ENCODE data around the gene MTMR11. TPM values are rescaled to one million over a fixed set of nuclear protein-coding genes. Genes with fewer than 3 reads are reported as not detected.

The MTMR11 gene
- total RNA-seq, 6 experiments from 2014 or later = 6.1 to 11.5 (median 10.0) TPM

- Mint-ChIP-seq H3K9me3 (no peaks in the 10 kb centered on the region), H3K27ac (peak overlapping the region; percentile 41), H3K36me3 (ENCODE audit: low read depth) (peaks cover 16% of the 10 kb centered on the region), H3K4me3 (peak overlapping the region; percentile 91), H3K27me3 (ENCODE audit: insufficient read depth) (peaks cover 1% of the 10 kb centered on the region; the same call in 1 of the 2 replicates), H3K4me1 (ENCODE audit: low read depth) (peaks cover 25% of the 10 kb centered on the region)
- no peak for DNase-seq
- TF ChIP-seq CTCF (IDR thresholded peaks at IDR 0.05) = no peak
Observed at GRCh38 chr1:149916193-149916897, 20.3 kb downstream of the MTMR11 start.

- H3K4me1 Mint-ChIP-seq (ENCODE audit: low read depth) = peaks cover 25% of the 10 kb centered on the region
- H3K36me3 Mint-ChIP-seq (ENCODE audit: low read depth) = peaks cover 21% of the 10 kb centered on the region
- DNase-seq = no peak
- H3K27me3 Mint-ChIP-seq (ENCODE audit: insufficient read depth) = peaks cover 1% of the 10 kb centered on the region; the same call in 1 of the 2 replicates
- TF ChIP-seq CTCF (IDR thresholded peaks at IDR 0.05) = no peak
- no peaks in the 10 kb centered on the region for H3K9me3 Mint-ChIP-seq
- H3K27ac Mint-ChIP-seq = peak overlapping the region; percentile 41
- peak overlapping the region; percentile 91; the same call in 1 of the 2 replicates for H3K4me3 Mint-ChIP-seq
Observed at GRCh38 chr1:149915429-149916192, 21.1 kb downstream of the MTMR11 start.

GRCh38 chr1:149914545-149914944 lies 22.1 kb downstream of the MTMR11 start:
- H3K27me3 Mint-ChIP-seq (ENCODE audit: insufficient read depth) = peaks cover 1% of the 10 kb centered on the region; the same call in 1 of the 2 replicates
- peaks cover 25% of the 10 kb centered on the region for H3K4me1 Mint-ChIP-seq (ENCODE audit: low read depth)
- H3K9me3 Mint-ChIP-seq = no peaks in the 10 kb centered on the region
- H3K36me3 Mint-ChIP-seq (ENCODE audit: low read depth) = peaks cover 21% of the 10 kb centered on the region
- no peak for DNase-seq
- H3K4me3 Mint-ChIP-seq = no peak overlapping the region
- TF ChIP-seq CTCF (IDR thresholded peaks at IDR 0.05) = no peak
- H3K27ac Mint-ChIP-seq = no peak overlapping the region

- peaks cover 15% of the 10 kb centered on the region for H3K36me3 Mint-ChIP-seq (ENCODE audit: low read depth)
- no peaks in the 10 kb centered on the region for H3K4me1 Mint-ChIP-seq (ENCODE audit: low read depth)
- H3K27ac Mint-ChIP-seq = no peak overlapping the region; the same call in 1 of the 2 replicates
- TF ChIP-seq CTCF (IDR thresholded peaks at IDR 0.05) = no peak
- H3K27me3 Mint-ChIP-seq (ENCODE audit: insufficient read depth) = no peaks in the 10 kb centered on the region; the same call in none of the 2 replicates
- no peak for DNase-seq
- no peaks in the 10 kb centered on the region for H3K9me3 Mint-ChIP-seq
- H3K4me3 Mint-ChIP-seq = no peak overlapping the region
Observed at GRCh38 chr1:149906570-149907075, 30.1 kb downstream of the MTMR11 start.

- peaks cover 7% of the 10 kb centered on the region; the same call in 1 of the 2 replicates for H3K36me3 Mint-ChIP-seq (ENCODE audit: low read depth)
- H3K4me1 Mint-ChIP-seq (ENCODE audit: low read depth) = peaks cover 12% of the 10 kb centered on the region
- H3K27me3 Mint-ChIP-seq (ENCODE audit: insufficient read depth) = no peaks in the 10 kb centered on the region; the same call in 1 of the 2 replicates
- H3K4me3 Mint-ChIP-seq = no peak overlapping the region
- H3K9me3 Mint-ChIP-seq = no peaks in the 10 kb centered on the region
- no peak for DNase-seq
- no peak for TF ChIP-seq CTCF (IDR thresholded peaks at IDR 0.05)
- no peak overlapping the region for H3K27ac Mint-ChIP-seq
Observed at GRCh38 chr1:149903836-149904491, 32.7 kb downstream of the MTMR11 start.

All from HFFc6 (cell line).